ENCODE measurements around the gene TIGAR.

GRCh38 chr12:4330203-4330602 is 9.2 kb downstream of the TIGAR start:
- TF ChIP-seq, protein P1, sequence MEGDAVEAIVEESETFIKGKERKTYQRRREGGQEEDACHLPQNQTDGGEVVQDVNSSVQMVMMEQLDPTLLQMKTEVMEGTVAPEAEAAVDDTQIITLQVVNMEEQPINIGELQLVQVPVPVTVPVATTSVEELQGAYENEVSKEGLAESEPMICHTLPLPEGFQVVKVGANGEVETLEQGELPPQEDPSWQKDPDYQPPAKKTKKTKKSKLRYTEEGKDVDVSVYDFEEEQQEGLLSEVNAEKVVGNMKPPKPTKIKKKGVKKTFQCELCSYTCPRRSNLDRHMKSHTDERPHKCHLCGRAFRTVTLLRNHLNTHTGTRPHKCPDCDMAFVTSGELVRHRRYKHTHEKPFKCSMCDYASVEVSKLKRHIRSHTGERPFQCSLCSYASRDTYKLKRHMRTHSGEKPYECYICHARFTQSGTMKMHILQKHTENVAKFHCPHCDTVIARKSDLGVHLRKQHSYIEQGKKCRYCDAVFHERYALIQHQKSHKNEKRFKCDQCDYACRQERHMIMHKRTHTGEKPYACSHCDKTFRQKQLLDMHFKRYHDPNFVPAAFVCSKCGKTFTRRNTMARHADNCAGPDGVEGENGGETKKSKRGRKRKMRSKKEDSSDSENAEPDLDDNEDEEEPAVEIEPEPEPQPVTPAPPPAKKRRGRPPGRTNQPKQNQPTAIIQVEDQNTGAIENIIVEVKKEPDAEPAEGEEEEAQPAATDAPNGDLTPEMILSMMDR (IDR thresholded peaks at IDR 0.05; ENCODE audit: low read depth, low read length) = no peak
- TF ChIP-seq EZH2phosphoT487 (IDR thresholded peaks at IDR 0.05; ENCODE audit: low read depth) = no peak

Data from OCI-LY3 (cell line).